GM21576 (cell line): ENCODE data around the gene ERGIC2.
"Not testable (repeated sequence)": the region's sequence is repeated elsewhere in the genome, so short reads cannot be mapped to it uniquely, and the experiment has no call there.

ENCODE experiments used
- ATAC-seq: cut with Tn5 transposase; IDR thresholded peaks from one replicate; pipeline ENCODE4 v1.9.1; 2021; ENCODE audit warnings: mild to moderate bottlenecking, moderate library complexity; ENCODE audit not compliant: unreplicated experiment

ERGIC2 gene

GRCh38 chr12:29306682-29307081 lies 74.3 kb downstream of the ERGIC2 start:
- no peak for ATAC-seq

- no peak for ATAC-seq
Measured at GRCh38 chr12:29306266-29306665, 74.7 kb downstream of the ERGIC2 start.

GRCh38 chr12:29304388-29304787 lies 76.6 kb downstream of the ERGIC2 start:
- ATAC-seq = no peak

DNA sequence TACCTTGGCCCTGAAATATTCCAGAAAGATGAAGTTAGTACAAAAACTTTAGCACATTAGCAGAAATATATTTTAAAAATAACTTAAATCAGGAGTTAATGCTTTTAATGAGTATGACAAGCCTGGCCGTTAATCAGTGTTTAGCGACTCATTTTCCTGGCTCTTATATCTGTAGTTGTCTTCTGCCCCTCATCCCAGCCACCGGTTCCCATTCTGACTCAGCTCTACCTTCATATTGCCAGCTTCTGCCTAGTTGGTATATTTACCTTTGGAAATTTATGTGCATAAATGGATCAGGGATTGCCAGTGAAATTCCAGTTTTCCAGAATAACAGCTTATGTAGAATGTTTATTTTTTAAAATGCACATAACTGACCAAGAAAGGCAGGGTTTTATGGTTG lies 79.9 kb downstream of the ERGIC2 start:
- ATAC-seq = no peak

DNA sequence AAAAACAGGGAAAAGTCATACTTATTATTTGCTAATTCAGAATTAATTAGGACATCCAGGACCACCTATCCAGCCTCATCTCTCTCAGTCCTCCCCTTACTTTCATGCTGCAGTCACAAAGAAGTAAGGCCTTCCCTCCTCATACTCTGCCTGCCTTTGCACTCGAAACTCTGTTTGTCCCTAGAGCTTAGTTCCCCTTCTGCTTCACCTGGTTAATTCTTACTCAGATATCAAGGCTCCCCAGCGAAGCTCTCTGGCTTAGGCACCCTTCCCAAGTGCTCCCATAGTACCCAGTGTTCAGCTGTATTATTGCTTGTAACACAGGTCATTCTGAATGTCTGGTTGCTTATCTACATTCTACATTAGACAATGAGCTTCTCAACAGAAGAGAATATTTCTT lies 81.3 kb downstream of the ERGIC2 start:
- no peak for ATAC-seq

GRCh38 chr12:29291226-29291625 lies 89.7 kb downstream of the ERGIC2 start:
- ATAC-seq = no peak

GRCh38 chr12:29290475-29290874 lies 90.5 kb downstream of the ERGIC2 start:
- ATAC-seq = not testable (repeated sequence)

DNA sequence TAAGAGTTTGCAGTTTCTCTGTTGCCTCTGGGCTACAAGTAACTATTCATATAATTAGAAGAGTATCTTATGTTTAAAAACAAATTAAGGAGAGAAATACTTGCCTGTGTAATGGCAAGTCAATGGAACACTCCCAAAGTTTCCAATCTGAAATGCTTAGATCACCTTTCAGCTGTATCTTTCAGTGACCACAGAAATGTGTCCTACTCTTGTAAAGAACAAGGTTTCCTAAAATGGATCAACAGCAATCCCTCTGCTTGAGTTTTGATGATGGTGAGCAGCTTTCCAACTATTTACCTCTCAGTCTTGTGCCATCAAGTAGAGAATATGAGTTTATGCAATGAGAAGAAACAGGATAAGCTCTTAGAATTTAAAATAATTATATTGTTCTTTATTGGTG lies 92.9 kb downstream of the ERGIC2 start:
- ATAC-seq = no peak

- ATAC-seq = no peak
Measured at GRCh38 chr12:29287622-29288021, 93.3 kb downstream of the ERGIC2 start.
